GM21529 (cell line): ENCODE measurements around the gene INSC.

ENCODE experiments used
- ATAC-seq: cut with Tn5 transposase; IDR thresholded peaks from one replicate; pipeline ENCODE4 v1.9.1; 2021; ENCODE audit not compliant: unreplicated experiment

Gene INSC

DNA sequence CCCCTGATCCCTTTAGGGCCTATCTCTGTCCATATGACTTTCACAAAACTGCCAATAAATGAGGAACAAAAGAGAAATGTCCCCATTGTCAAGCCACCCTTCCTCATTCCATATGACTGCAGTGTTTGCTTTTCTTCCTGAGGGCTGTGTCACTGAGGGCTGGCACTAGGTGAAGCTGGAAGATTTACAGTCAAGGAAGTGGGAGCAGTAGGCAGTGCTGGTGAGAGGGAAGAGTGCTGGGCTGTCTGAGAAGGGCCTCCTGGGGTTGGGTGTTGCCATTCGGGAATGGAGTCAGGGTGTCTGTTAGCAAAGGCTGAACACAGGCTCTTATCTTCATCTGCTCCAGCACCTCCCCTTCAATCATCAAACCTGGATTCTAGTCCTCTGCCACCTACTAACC is 30.9 kb downstream of the INSC start:
- no peak for ATAC-seq

GRCh38 chr11:15146271-15147003 is 31.7 kb downstream of the INSC start:
- no peak for ATAC-seq

- no peak for ATAC-seq
These were observed 33.4 kb downstream of the INSC start for GRCh38 chr11:15148169-15148568.

DNA sequence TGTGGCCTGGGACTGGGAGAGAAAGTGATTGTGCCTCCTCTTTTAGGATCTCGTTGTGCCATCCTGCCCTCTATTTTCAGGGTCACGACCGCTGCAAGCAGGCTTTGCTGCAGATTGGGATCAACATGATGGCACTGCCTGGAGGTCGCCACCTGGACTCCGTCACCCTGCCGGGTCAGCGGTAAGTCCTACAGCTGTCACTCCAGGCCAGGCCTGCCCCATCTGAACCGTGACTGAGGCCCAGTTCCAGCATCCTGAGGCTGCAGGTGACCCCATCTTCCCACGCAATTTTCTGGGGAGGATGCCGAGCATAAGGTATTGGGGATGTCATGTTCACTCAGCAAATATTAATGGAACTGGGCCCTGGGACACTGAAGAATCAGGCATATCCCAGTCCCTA is 34.3 kb downstream of the INSC start:
- no peak for ATAC-seq

- ATAC-seq = no peak
These were observed 35.8 kb downstream of the INSC start for GRCh38 chr11:15150507-15150906.

GRCh38 chr11:15153231-15153630 is 38.5 kb downstream of the INSC start:
- no peak for ATAC-seq

- ATAC-seq = no peak
These were observed 42.5 kb downstream of the INSC start for GRCh38 chr11:15157181-15157580.

- ATAC-seq = no peak
These were observed 42.9 kb downstream of the INSC start for GRCh38 chr11:15157606-15158137.

GRCh38 chr11:15158351-15159015 is 43.8 kb downstream of the INSC start:
- ATAC-seq = no peak

- ATAC-seq = peak; percentile 84
These were observed 44.4 kb downstream of the INSC start for GRCh38 chr11:15159085-15159484.

- no peak for ATAC-seq
These were observed 47.1 kb downstream of the INSC start for GRCh38 chr11:15161790-15162189.

GRCh38 chr11:15163136-15163535 is 48.4 kb downstream of the INSC start:
- ATAC-seq = no peak

- no peak for ATAC-seq
These were observed 51.5 kb downstream of the INSC start for GRCh38 chr11:15166204-15166603.

DNA sequence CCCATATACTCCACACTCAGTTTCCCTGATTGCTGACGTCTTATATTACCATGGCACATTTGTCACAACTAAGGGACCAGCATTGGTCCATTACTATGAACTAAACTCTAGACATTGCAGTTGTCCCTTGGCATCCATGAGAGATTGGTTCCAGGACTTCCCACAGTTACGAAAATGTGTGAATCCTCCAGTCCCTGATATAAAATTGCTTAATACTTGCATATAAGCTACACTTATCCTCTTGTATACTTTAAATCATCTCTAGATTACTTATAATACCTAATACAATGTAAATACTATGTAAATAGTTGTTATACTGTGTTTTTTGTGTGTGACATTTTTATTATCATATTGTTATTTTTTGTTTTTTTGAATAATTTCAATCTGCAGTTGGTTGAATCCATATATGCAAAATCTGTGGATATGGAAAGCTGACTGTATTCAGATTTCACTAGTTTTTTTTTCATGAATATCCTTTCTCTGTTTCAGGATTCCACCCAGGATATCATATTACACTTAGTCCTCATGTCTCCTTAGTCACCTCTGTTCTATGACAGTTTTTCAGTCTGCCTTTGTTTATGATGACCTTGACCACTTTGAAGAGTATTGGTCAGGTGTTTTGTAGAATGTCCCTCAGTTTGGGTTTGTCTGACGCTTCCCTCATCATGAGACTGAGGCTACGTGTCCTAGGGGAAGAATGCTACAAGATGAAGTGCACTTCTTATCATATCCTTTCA is 55.3 kb downstream of the INSC start:
- ATAC-seq = no peak

GRCh38 chr11:15170698-15171097 is 56.0 kb downstream of the INSC start:
- no peak for ATAC-seq

DNA sequence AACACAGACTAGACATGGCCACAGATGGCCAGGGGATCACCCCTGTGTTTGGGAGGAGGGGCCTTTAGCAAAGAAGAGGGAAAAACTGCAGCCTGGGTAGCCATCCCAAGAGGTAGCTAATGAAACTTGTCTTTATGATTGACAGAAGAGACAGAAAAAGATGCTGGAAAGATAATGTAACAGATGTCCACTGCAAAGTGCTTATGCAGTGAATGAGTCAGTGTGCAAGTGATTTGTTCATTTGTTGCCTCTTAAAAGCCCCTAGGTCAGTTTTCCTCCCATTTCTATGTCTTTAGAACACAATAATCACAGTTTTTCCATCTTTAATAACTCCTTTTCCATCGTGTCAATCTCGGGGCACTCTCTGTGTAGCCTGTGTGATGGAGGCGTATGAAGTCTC is 57.2 kb downstream of the INSC start:
- no peak for ATAC-seq

DNA sequence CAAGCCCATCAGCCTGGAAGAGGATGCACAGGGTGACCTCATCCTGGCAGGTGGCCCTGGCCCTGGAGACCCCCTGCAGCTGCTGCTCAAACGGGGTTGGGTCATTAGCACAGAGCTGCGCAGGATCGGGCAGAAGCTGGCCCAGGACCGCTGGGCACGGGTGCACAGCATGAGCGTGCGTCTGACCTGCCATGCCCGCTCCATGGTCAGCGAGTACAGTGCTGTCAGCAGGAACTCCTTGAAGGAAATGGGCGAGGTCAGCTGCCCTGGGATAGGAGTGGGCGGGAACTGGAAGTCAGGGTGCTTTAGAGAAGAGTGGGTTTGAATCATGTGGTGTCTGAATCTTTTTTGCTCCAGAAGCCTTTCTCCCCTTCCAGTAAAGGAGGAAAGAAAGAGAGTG is 61.1 kb downstream of the INSC start:
- ATAC-seq = no peak

DNA sequence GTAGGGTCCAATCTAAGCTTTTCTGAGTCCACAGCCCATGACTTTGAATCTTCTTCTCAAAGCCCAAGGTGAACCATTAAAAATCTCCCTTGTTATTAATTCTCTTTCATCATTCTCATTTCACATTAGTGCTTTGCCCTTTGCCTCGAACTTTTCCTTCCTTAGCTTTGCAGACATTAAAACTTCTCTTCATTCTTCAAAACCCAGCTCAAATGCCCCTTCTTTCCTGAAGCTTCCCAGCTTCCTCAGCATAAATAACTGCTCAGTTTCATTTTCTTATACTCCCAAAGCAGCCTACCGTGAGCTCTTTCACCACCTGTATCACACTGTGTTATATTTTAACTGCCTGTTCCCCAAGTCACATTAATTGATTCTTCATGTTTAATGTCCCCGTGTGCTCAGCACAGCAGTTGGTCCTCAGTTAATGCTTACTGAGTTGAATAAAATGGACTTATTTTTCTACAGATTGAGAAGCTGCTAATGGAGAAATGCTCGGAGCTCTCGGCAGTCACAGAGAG is 62.0 kb downstream of the INSC start:
- ATAC-seq = no peak

GRCh38 chr11:15177491-15177890 is 62.8 kb downstream of the INSC start:
- no peak for ATAC-seq

- no peak for ATAC-seq
These were observed 63.5 kb downstream of the INSC start for GRCh38 chr11:15178214-15178613.

GRCh38 chr11:15179167-15179566 is 64.4 kb downstream of the INSC start:
- no peak for ATAC-seq
